DOHH2 (cell line): ENCODE data around the gene ZCCHC17.

ENCODE experiments used
- H3F3A ChIP-seq: fragments of 200-600 bp; sonication (generic), shearing (Covaris generic); 2 replicates; pipeline ENCODE4 v1.6.0; 2016; ENCODE audit warnings: antibody characterized with exemption, mild to moderate bottlenecking; ENCODE audit not compliant: control insufficient read depth, insufficient read depth
- H3K27ac ChIP-seq: fragments of 200-600 bp; sonication (generic); 2 replicates; pipeline ENCODE4 v1.5.1; 2014; ENCODE audit warnings: low read depth, mild to moderate bottlenecking, low read length, moderate library complexity
- H3K27me3 ChIP-seq: fragments of 200-600 bp; sonication (generic); 2 replicates; pipeline ENCODE4 v1.6.1; 2014; ENCODE audit warnings: mild to moderate bottlenecking, low read length, mixed read lengths; ENCODE audit not compliant: control insufficient read depth
- H3K36me3 ChIP-seq: fragments of 200-600 bp; sonication (generic); 2 replicates; pipeline ENCODE4 v1.6.1; 2014; ENCODE audit warnings: mild to moderate bottlenecking, low read length, moderate library complexity, mixed read lengths; ENCODE audit not compliant: control insufficient read depth
- H3K4me1 ChIP-seq: fragments of 200-600 bp; sonication (generic); 2 replicates; pipeline ENCODE4 v1.6.1; 2014; ENCODE audit warnings: mild to moderate bottlenecking, low read length, mixed read lengths; ENCODE audit not compliant: control insufficient read depth
- H3K4me2 ChIP-seq: fragments of 200-600 bp; sonication (generic); 2 replicates; pipeline ENCODE4 v1.6.0; 2014; ENCODE audit warnings: mild to moderate bottlenecking, low read length, moderate library complexity
- H3K4me3 ChIP-seq: fragments of 200-600 bp; sonication (generic); 2 replicates; pipeline ENCODE4 v1.5.1; 2014; ENCODE audit warnings: mild to moderate bottlenecking, low read length, mixed read lengths
- H3K79me2 ChIP-seq: fragments of 200-600 bp; sonication (generic); 2 replicates; pipeline ENCODE4 v1.6.1; 2014; ENCODE audit warnings: mild to moderate bottlenecking, low read length, mixed read lengths; ENCODE audit not compliant: control insufficient read depth
- H3K9me2 ChIP-seq: fragments of 200-600 bp; sonication (generic); replicated peaks from 2 replicates; pipeline ENCODE4 v1.6.1; 2014; ENCODE audit warnings: mild to moderate bottlenecking, low read length, mixed read lengths; ENCODE audit not compliant: control insufficient read depth
- H3K9me3 ChIP-seq: fragments of 200-600 bp; sonication (generic); 2 replicates; pipeline ENCODE4 v1.6.1; 2014; ENCODE audit warnings: antibody characterized with exemption, low read length, mixed read lengths; ENCODE audit not compliant: control insufficient read depth, insufficient read depth
- H4K20me1 ChIP-seq: fragments of 200-600 bp; sonication (generic); 2 replicates; pipeline ENCODE4 v1.6.0; 2014; ENCODE audit warnings: low read depth, mild to moderate bottlenecking, antibody characterized with exemption, low read length, moderate library complexity; ENCODE audit not compliant: control insufficient read depth, insufficient read depth
- EZH2phosphoT487 ChIP-seq: fragments of 200-600 bp; sonication (generic); IDR thresholded peaks from 2 replicates; pipeline ENCODE4 v1.6.1; 2017; ENCODE audit warnings: borderline replicate concordance, mild to moderate bottlenecking, antibody characterized with exemption, low read length, moderate library complexity, mixed read lengths
- TF ChIP-seq, protein P1 (sequence below): fragments of 200-600 bp; sonication (generic); IDR thresholded peaks from one replicate; pipeline ENCODE4 v1.5.1; 2014; ENCODE audit warnings: antibody characterized with exemption, mild to moderate bottlenecking, low read depth, low read length; ENCODE audit not compliant: poor library complexity, severe bottlenecking

ZCCHC17 gene

DNA sequence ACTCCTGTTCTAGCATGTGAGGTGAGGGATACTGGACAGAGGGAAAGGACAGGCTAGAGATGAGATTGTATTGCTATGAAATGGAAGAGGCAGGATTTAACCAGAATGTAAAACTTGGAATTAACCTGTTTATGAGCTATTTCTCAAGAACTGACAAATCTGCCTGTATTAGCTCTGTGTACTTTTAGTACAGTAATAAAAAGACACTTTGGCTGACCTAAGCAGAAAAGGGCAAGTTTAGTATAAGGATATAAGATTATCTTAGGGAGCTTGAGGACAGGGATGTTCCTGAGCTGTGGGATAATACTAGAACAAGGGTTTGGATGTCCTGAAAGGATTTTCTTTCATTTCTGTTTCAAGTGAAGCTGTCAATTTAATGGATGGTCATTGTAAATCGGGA lies 11.2 kb downstream of the ZCCHC17 start:
- peaks cover 33% of the 10 kb centered on the region for H3K79me2 ChIP-seq
- H3F3A ChIP-seq: no peaks in the 10 kb centered on the region
- H3K9me3 ChIP-seq: no peaks in the 10 kb centered on the region
- no peak overlapping the region for H3K4me3 ChIP-seq
- TF ChIP-seq, protein P1, sequence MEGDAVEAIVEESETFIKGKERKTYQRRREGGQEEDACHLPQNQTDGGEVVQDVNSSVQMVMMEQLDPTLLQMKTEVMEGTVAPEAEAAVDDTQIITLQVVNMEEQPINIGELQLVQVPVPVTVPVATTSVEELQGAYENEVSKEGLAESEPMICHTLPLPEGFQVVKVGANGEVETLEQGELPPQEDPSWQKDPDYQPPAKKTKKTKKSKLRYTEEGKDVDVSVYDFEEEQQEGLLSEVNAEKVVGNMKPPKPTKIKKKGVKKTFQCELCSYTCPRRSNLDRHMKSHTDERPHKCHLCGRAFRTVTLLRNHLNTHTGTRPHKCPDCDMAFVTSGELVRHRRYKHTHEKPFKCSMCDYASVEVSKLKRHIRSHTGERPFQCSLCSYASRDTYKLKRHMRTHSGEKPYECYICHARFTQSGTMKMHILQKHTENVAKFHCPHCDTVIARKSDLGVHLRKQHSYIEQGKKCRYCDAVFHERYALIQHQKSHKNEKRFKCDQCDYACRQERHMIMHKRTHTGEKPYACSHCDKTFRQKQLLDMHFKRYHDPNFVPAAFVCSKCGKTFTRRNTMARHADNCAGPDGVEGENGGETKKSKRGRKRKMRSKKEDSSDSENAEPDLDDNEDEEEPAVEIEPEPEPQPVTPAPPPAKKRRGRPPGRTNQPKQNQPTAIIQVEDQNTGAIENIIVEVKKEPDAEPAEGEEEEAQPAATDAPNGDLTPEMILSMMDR: no peak
- no peak for TF ChIP-seq EZH2phosphoT487
- H3K4me2 ChIP-seq: no peak overlapping the region
- no peaks in the 10 kb centered on the region for H4K20me1 ChIP-seq
- H3K27ac ChIP-seq: no peak overlapping the region
- H3K27me3 ChIP-seq: no peaks in the 10 kb centered on the region
- H3K9me2 ChIP-seq: no peaks in the 10 kb centered on the region
- no peaks in the 10 kb centered on the region for H3K4me1 ChIP-seq
- peaks cover 31% of the 10 kb centered on the region for H3K36me3 ChIP-seq

DNA sequence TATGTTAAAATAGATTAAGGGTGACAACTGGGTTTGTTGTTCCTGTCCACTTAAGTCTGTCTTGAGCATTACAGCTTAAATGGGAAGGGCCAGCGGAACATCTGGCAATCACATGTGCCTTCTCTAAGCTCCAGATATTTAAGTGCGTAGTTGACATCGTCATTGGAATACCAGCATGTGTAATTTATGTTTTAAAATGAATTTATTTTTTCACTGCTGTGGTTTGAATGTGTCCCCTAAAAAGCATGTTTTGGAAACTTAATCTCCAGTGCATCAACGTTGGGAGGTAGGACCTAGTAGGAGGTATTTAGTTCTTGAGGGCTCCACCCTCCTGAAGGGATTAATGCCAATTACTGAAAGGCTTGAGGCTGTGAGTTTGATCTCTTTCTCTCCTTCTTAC lies 13.4 kb downstream of the ZCCHC17 start:
- H3K4me2 ChIP-seq: no peak overlapping the region
- no peaks in the 10 kb centered on the region for H3K27me3 ChIP-seq
- no peak overlapping the region for H3K27ac ChIP-seq
- H3K36me3 ChIP-seq: peaks cover 38% of the 10 kb centered on the region
- no peaks in the 10 kb centered on the region for H3K4me1 ChIP-seq
- no peaks in the 10 kb centered on the region for H3K9me2 ChIP-seq
- no peak for TF ChIP-seq EZH2phosphoT487
- TF ChIP-seq, protein P1: no peak
- H3K4me3 ChIP-seq: no peak overlapping the region
- peaks cover 17% of the 10 kb centered on the region for H3K79me2 ChIP-seq
- no peaks in the 10 kb centered on the region for H3K9me3 ChIP-seq
- H3F3A ChIP-seq: no peaks in the 10 kb centered on the region
- no peaks in the 10 kb centered on the region for H4K20me1 ChIP-seq

DNA sequence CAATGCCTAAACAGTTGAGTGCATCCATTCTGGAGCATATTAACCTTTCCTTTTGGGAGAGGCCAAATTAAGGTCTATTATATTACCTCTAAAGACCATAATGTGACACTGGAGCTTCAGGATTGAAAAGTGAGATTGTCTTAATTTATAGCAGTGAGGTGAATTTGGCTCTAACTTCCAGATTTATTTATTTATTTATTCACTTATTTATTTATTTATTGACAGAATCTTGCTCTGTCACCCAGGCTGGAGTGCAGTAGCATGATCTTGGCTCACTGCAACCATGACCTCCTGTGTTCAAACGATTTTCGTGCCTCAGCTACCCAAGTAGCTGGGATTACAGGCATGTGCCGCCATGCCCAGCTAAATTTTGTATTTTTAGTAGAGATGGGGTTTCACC lies 19.1 kb downstream of the ZCCHC17 start:
- no peaks in the 10 kb centered on the region for H3K9me2 ChIP-seq
- no peaks in the 10 kb centered on the region for H3K27me3 ChIP-seq
- H3K9me3 ChIP-seq: no peaks in the 10 kb centered on the region
- H3K4me1 ChIP-seq: no peaks in the 10 kb centered on the region
- H3K36me3 ChIP-seq: peaks cover 54% of the 10 kb centered on the region
- H4K20me1 ChIP-seq: no peaks in the 10 kb centered on the region
- H3K4me3 ChIP-seq: no peak overlapping the region
- H3F3A ChIP-seq: no peaks in the 10 kb centered on the region
- no peak overlapping the region for H3K27ac ChIP-seq
- no peak overlapping the region for H3K4me2 ChIP-seq
- TF ChIP-seq, protein P1: no peak
- no peak for TF ChIP-seq EZH2phosphoT487
- no peaks in the 10 kb centered on the region for H3K79me2 ChIP-seq

DNA sequence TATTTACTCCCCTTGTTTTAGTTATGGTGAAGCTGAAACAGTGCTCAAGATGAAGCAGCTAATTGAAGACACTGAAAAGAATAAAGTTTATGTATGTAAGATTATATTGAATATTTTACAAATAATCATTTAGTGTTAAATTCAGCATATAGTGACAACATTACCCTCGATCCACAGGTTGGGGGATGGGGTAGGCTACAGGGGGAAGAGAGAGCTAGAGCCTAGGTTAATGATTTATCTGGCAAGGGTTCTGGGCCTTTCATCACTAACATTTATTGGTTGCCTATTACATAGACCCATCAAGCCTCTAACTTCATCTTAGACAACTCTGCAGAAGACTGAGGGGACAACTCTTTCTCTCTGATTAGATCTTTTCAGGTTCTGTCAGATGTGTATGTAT lies 21.3 kb downstream of the ZCCHC17 start:
- H3K27ac ChIP-seq: no peak overlapping the region
- no peak overlapping the region for H3K4me2 ChIP-seq
- H3K36me3 ChIP-seq: peaks cover 44% of the 10 kb centered on the region
- H3K9me2 ChIP-seq: no peaks in the 10 kb centered on the region
- H3F3A ChIP-seq: no peaks in the 10 kb centered on the region
- H3K4me1 ChIP-seq: no peaks in the 10 kb centered on the region
- no peaks in the 10 kb centered on the region for H3K79me2 ChIP-seq
- TF ChIP-seq EZH2phosphoT487: no peak
- TF ChIP-seq, protein P1: no peak
- no peaks in the 10 kb centered on the region for H4K20me1 ChIP-seq
- H3K9me3 ChIP-seq: no peaks in the 10 kb centered on the region
- H3K4me3 ChIP-seq: no peak overlapping the region
- H3K27me3 ChIP-seq: no peaks in the 10 kb centered on the region
